Stimulated activated naive CD4-positive, alpha-beta T cell treated with Interleukin-2 at 50 U/mL for 16 hours (primary cell): ENCODE data around the gene CSHL1.
"Not testable (repeated sequence)": the region's sequence is repeated elsewhere in the genome, so short reads cannot be mapped to it uniquely, and the experiment has no call there.

Experiments
- DNase-seq: peaks from one replicate; lab custom pipeline; 2025; lab: John Stamatoyannopoulos, UW

The CSHL1 gene

GRCh38 chr17:63939884-63940283 is 28.8 kb upstream of the CSHL1 start:
- DNase-seq: no peak

- DNase-seq: no peak
Measured at GRCh38 chr17:63939401-63939800, 28.3 kb upstream of the CSHL1 start.

- DNase-seq: no peak
Measured at GRCh38 chr17:63937920-63938319, 26.9 kb upstream of the CSHL1 start.

- DNase-seq: no peak
Measured at GRCh38 chr17:63937319-63937718, 26.3 kb upstream of the CSHL1 start.

- no peak for DNase-seq
Measured at GRCh38 chr17:63934183-63935112, 23.4 kb upstream of the CSHL1 start.

GRCh38 chr17:63933598-63933997 is 22.5 kb upstream of the CSHL1 start:
- DNase-seq: no peak

- DNase-seq: no peak
Measured at GRCh38 chr17:63932721-63933120, 21.7 kb upstream of the CSHL1 start.

GRCh38 chr17:63931981-63932561 is 21.0 kb upstream of the CSHL1 start, which contains the start of gene CD79B:
Gene CD79B, minus strand, starts transcription at chr17:63932331. Its CDS starts 70 bp downstream, at chr17:63932261.
- DNase-seq: peak; percentile 53

- peak; percentile 35 for DNase-seq
Measured at GRCh38 chr17:63930951-63931575, 20.0 kb upstream of the CSHL1 start.

- no peak for DNase-seq
Measured at GRCh38 chr17:63929860-63930766, 19.1 kb upstream of the CSHL1 start.

- DNase-seq: no peak
Measured at GRCh38 chr17:63928966-63929695, 18.1 kb upstream of the CSHL1 start.

GRCh38 chr17:63928172-63928666 is 17.2 kb upstream of the CSHL1 start:
- DNase-seq: no peak

- DNase-seq: no peak
Measured at GRCh38 chr17:63927464-63928171, 16.6 kb upstream of the CSHL1 start.

GRCh38 chr17:63926164-63926563 is 15.1 kb upstream of the CSHL1 start:
- DNase-seq: no peak

GRCh38 chr17:63925615-63926014 is 14.6 kb upstream of the CSHL1 start:
- no peak for DNase-seq

- not testable (repeated sequence) for DNase-seq
Measured at GRCh38 chr17:63922402-63922801, 11.3 kb upstream of the CSHL1 start.

- DNase-seq: not testable (repeated sequence)
Measured at GRCh38 chr17:63920779-63921178, 9.7 kb upstream of the CSHL1 start.

GRCh38 chr17:63920050-63920449 is 9.0 kb upstream of the CSHL1 start:
- not testable (repeated sequence) for DNase-seq

- DNase-seq: peak; percentile 39
Measured at GRCh38 chr17:63919311-63919723, 8.3 kb upstream of the CSHL1 start.

- DNase-seq: not testable (repeated sequence)
Measured at GRCh38 chr17:63918789-63919305, 7.8 kb upstream of the CSHL1 start, which contains the start of gene GH1. Gene GH1, minus strand, starts transcription at chr17:63918839. Its CDS starts 63 bp downstream, at chr17:63918776.
